ENCODE measurements around the gene OSR1. TPM values are rescaled to one million over a fixed set of nuclear protein-coding genes. Genes with fewer than 3 reads are reported as not detected.

The OSR1 gene
- total and polyA plus RNA-seq, 2 donors (not counting 3 experiments of a cell fraction or from before 2014, with no cell fraction given), result not detected

GRCh38 chr2:19368760-19369159, 10.3 kb upstream of the OSR1 start:
- no peaks in the 10 kb centered on the region for H3K4me1 ChIP-seq (ENCODE audit: control insufficient read depth, extremely low read depth, insufficient read depth, low read length)
- H4K20me1 ChIP-seq (replicated peaks; ENCODE audit: control insufficient read depth, extremely low read depth, insufficient read depth, low read length), result no peaks in the 10 kb centered on the region
- H3K4me2 ChIP-seq (ENCODE audit: insufficient read depth, low read length), result no peak overlapping the region
- intact Hi-C loops (cut with micrococcal nuclease), result loop anchor here (1.0 to 10.0 kb wide), 2 partner anchors 495 to 1074 kb away; no protein-coding TSS in a partner anchor
- H3K9me3 ChIP-seq (replicated peaks; ENCODE audit: control insufficient read depth, insufficient read depth, low read length), result no peaks in the 10 kb centered on the region
- H3K36me3 ChIP-seq (ENCODE audit: control insufficient read depth in 2 of 2, extremely low read depth in 1 of 2, insufficient read depth in 2 of 2, low read length in 2 of 2), result no peaks in the 10 kb centered on the region
- H3K79me2 ChIP-seq (ENCODE audit: control insufficient read depth, insufficient read depth, low read length), result no peaks in the 10 kb centered on the region
- H3K4me3 ChIP-seq (replicated peaks in 1 of 3; ENCODE audit: insufficient read depth in 1 of 3, low read depth in 1 of 3, low read length in 3 of 3), result no peak overlapping the region
- DNase-seq (ENCODE audit: low read depth, low spot score) (no peak), FAIRE-seq (no peak)
- H3K9ac ChIP-seq (replicated peaks; ENCODE audit: extremely low read depth, insufficient read depth, low read length), result no peak overlapping the region
- ChIA-PET CTCF (interaction anchor here (0.8 to 1.9 kb wide), 7 partner anchors 21 to 848 kb away, joined by 3 to 21 read pairs (median 3); no protein-coding TSS in a partner anchor), POLR2A (no interaction called here)
- no TSS peak for BruUV-seq (replicated peaks)
- dilution Hi-C loops (cut with MboI; ENCODE audit: extremely low pct_ligation_motif_present, low sequenced_read_pairs), result no loop called here
- H3K27me3 ChIP-seq (ENCODE audit: control insufficient read depth in 2 of 2, insufficient read depth in 2 of 2, low read length in 2 of 2), result peaks cover 31 to 39% of the 10 kb centered on the region in 2 experiments
- H3K9me1 ChIP-seq (replicated peaks; ENCODE audit: control insufficient read depth, extremely low read depth, insufficient read depth, low read length), result no peaks in the 10 kb centered on the region
- H3K27ac ChIP-seq (ENCODE audit: insufficient read depth, low read depth, low read length), result no peak overlapping the region
- no peak overlapping the region for H2AFZ ChIP-seq (ENCODE audit: low read depth, low read length)
- TF ChIP-seq POLR2AphosphoS5 (IDR thresholded peaks at IDR 0.05; ENCODE audit: insufficient read depth, low read depth, low read length) (no peak), GATA2 (IDR thresholded peaks at IDR 0.05; ENCODE audit: insufficient read depth, insufficient read length, low read depth, low read length) (no peak), MYC (IDR thresholded peaks at IDR 0.05; ENCODE audit: low read depth, low read length) (no peak), EZH2 (IDR thresholded peaks at IDR 0.05; ENCODE audit: borderline replicate concordance, low read depth, low read length, severe bottlenecking) (no peak), MAX (IDR thresholded peaks at IDR 0.05; ENCODE audit: insufficient read depth, insufficient read length) (no peak), FOS (IDR thresholded peaks at IDR 0.05; ENCODE audit: borderline replicate concordance, insufficient read depth, low read length) (no peak), CTCF (IDR thresholded peaks at IDR 0.05; ENCODE audit: extremely low read depth in 1 of 2, insufficient read depth in 1 of 2, low read depth in 1 of 2, low read length in 2 of 2) (no peak), POLR2A (IDR thresholded peaks at IDR 0.05; ENCODE audit: low read depth, low read length) (no peak), JUN (IDR thresholded peaks at IDR 0.05; ENCODE audit: borderline replicate concordance, insufficient read depth, insufficient read length, low read depth) (no peak)
